GM23338 (cell line): ENCODE measurements around the gene CERS3. TPM values are rescaled to one million over a fixed set of nuclear protein-coding genes. Genes with fewer than 3 reads are reported as not detected.

Experiments
- polyA plus RNA-seq: library from polyadenylated mRNA; unstranded; fragments of >200 nt; fragmentation: Nextera tagmentation; extraction: Ambion mirVana; gene quantifications from 2 replicates; pipeline ENCODE4 v1.2.1, GENCODE V29; 2016
- small RNA-seq: library from RNA; depleted of rRNA; stranded (forward); fragments of <200 nt; gene quantifications from one replicate; pipeline ENCODE3, GENCODE V24; 2014; ENCODE audit warnings: low replicate concordance
- total RNA-seq: library from RNA; depleted of rRNA; stranded (reverse); fragments of >200 nt; shearing (Covaris generic); gene quantifications from 2 replicates; pipeline ENCODE4 v1.2.3, GENCODE V29; 2014; rRNA removed

Gene CERS3
- total and polyA plus RNA-seq, 2 experiments from 2014 or later: 1.8 to 2.2 TPM

Small RNA genes within 50 kb of the gene (small RNA-seq; reads per million reads assigned to genes)
- gene RNU6-181P (not detected), gene RNU6-322P (not detected)

Other genes starting within 250 kb of the CERS3 start
- 0.74 and 3.8 TPM in 2 replicates for gene ADAMTS17, start 187.0 kb downstream of the CERS3 start, total RNA-seq
- gene ADAMTS17, start 187.0 kb downstream of the CERS3 start, polyA plus RNA-seq: 0.60 and 0.70 TPM in 2 replicates
- 11.1 and 15.4 TPM in 2 replicates for gene LINS1, start 73.2 kb upstream of the CERS3 start, total RNA-seq
- gene LINS1, start 73.2 kb upstream of the CERS3 start, polyA plus RNA-seq: 10.4 and 11.7 TPM in 2 replicates
- 11.4 and 13.9 TPM in 2 replicates for gene ASB7, start 73.6 kb upstream of the CERS3 start, total RNA-seq
- 4.1 and 4.6 TPM in 2 replicates for gene ASB7, start 73.6 kb upstream of the CERS3 start, polyA plus RNA-seq